ENCODE measurements around the gene ARL3.
"Not testable (repeated sequence)": the region's sequence is repeated elsewhere in the genome, so short reads cannot be mapped to it uniquely, and the experiment has no call there.

ARL3 gene

GRCh38 chr10:102701796-102702195, 12.4 kb downstream of the ARL3 start:
- DNase-seq: no peak

DNA sequence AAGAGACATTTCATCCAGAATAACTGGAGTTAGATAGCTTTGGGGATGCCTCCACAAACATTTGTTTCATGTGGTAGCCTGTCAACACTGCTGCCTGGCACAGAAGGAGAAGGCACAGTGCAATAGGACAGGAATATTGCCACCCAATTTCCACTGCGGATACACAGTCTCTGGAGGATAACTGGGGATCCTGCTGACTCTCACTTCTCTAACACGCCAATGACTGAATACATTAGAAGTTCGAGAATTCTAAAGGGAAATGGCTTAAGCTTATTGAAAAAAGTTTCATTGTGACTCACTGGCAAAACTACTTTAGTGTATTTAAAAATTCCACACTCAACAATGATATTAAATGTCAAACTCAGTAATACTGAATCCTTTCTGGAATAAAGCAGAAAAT, 12.9 kb downstream of the ARL3 start:
- DNase-seq: no peak

DNA sequence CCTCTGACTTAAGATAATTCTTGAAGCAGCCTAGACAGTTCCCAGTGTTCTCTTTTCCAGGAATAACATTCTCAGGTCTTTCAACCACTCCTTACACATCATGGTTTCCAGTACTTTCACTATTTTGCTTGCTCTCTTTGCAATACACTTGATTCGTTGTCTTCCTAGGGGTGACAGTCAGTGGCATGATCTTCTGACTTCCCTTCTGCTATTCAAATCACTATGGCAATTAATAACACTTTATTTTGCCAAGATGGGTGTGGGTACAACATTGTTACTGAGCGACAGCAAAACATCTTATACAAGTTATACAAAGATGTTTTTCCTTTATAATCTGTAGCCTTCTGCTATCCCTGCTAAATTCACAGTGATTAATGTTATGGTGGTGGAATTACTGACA, 15.3 kb downstream of the ARL3 start:
- DNase-seq: no peak

GRCh38 chr10:102696736-102697135, 17.5 kb downstream of the ARL3 start:
- DNase-seq: no peak

DNA sequence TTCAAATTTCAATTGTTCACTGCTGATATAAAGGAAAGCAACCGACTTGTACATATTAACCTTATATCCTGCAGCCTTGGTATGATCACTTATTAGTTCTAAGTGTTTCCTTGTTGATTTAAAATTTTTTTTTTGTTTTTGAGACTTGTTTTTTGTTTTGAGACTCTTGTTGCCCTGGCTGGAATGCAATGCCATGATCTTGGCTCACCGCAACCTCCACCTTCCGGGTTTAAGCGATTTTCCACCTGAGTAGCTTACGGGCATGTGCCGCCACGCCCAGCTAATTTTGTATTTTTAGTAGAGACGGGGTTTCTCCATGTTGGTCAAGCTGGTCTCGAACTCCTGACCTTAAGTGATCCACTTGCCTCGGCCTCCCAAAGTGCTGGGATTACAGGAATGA, 18.8 kb downstream of the ARL3 start:
- not testable (repeated sequence) for DNase-seq

GRCh38 chr10:102691285-102692066, 22.7 kb downstream of the ARL3 start:
- DNase-seq: no peak

GRCh38 chr10:102683736-102684135, 30.5 kb downstream of the ARL3 start:
- no peak for DNase-seq

DNA sequence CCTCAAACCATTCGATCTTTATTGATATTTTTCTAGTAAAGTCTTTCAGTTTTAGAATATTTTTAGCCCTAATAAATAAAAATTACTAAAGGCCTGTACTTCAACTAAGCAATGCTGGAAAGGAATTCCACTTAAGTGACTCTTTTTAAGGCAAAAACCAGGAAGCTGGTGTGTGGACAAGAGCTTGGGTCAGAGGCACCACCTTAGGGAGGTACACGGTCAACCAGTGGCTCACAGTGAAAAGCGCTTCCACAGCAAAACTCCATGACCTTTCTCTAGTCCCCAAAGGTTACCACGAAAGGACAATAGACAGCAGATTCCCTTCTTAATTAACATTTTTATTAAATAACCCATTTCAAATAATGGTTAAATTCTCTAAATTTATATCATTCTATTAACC, 31.2 kb downstream of the ARL3 start:
- DNase-seq: no peak

DNA sequence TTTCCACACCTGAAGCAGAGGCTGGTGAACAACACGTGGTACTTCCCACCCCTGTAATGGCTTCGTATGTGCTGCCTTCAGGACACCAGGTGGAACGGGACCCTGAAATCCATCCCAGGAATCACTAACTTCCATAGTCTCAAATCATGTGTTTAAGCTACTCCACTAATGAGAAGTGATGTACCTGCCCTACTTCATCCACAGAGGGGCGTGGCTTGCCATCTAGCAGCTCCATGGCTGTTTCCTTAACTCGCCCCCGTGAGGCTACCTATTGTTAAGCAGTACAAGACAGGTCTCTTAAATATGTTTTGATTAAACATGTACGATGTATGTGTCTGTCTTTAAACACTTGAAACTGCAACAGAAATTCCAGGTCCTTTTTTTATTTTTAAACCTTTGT, 31.8 kb downstream of the ARL3 start:
- DNase-seq: no peak

DNA sequence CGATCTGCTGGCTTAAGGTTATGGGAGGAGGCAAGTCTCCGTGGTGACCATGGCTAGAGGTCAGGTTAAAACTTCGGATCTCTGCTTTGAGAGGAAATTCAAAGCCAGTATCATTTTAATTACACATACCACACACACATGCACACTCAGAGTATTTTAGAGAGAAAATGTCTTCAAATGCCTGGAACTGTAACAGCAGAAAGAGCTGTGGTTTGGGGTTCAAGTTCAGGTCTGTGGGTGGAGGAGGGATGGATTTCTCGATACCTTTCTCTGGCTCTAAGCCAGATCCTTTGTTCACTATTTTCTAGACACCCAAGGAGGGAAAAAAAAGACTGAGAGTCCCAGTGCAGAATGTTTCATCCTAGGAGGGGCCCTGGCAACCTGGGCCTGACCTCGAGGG, 32.5 kb downstream of the ARL3 start:
- no peak for DNase-seq

GRCh38 chr10:102679596-102679995, 34.6 kb downstream of the ARL3 start:
- DNase-seq: no peak

GRCh38 chr10:102678842-102679289, 35.3 kb downstream of the ARL3 start:
- DNase-seq: peak; percentile 62

GRCh38 chr10:102678068-102678400, 36.2 kb downstream of the ARL3 start:
- DNase-seq: no peak

DNA sequence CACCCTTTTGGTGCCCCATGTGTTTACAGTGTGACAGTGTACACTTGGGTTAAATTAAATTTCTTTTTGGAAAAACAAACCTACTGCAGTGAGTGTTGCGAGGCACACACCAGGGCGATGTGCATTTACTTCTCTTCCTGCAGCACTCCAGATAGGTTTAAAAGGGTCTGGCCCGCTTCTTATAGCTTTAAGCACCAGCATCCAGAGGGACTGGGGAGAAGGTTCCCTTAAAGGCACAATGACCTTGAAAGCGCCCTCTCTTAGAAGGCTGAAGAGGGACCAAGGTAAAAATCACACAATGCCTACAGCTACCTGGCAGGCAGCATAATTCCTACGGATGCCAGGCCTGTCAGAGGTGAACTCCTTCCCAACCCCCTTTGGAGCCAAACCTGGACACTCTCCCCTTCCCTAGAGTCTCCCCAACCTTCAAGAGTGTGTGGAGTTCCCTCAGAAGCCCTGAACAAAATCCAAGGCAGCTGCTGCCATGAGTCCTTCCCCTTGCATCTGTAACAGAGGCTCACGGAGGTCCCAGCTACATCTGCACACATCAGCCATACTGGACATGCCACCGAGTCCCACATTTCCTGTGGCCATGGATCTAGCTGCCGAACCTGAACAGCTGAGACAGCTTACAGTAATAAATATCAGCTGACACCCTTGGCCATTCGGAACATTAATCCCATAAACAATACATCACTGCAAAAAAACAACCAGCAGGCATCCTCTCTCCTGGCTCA, 36.7 kb downstream of the ARL3 start:
- DNase-seq: no peak

DNA sequence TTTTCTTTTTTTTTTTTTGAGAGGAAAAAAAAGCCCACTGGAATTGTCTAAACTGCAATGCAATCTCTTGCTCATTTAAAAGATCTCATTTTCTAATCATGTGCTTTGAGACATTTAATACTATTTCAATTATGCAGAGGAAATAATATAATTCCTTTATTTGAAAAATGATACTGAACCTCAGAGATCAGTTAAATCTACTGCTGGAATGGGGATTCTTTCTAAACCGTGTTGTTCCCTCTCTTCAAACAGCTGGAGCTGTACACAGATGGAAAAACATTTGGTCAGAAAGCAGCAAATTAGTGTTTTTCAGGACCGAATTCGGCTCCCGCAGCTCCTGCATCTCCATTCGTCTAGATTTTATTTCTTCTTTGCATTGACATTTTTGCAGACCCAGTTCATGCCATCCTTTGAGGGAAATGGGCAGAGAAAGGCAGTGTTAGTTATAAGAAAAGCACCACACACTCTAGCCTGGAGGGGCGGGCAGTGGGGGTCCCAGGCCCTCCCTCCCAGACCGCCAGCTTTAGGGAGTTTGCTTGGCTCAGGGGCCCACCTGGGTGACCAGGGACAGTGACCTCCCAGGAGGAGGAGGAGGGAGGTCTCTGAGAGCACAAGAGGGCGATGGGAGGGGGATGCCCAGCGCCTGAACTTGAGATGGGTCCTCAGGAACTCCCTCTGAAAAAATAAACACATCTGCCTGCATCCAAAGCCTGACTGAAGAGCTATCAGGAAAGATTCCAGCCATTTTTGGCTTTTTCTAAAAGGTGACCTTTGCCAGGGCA, 37.5 kb downstream of the ARL3 start:
- no peak for DNase-seq

GRCh38 chr10:102675666-102676533, 38.3 kb downstream of the ARL3 start:
- DNase-seq: peak; percentile 26

DNA sequence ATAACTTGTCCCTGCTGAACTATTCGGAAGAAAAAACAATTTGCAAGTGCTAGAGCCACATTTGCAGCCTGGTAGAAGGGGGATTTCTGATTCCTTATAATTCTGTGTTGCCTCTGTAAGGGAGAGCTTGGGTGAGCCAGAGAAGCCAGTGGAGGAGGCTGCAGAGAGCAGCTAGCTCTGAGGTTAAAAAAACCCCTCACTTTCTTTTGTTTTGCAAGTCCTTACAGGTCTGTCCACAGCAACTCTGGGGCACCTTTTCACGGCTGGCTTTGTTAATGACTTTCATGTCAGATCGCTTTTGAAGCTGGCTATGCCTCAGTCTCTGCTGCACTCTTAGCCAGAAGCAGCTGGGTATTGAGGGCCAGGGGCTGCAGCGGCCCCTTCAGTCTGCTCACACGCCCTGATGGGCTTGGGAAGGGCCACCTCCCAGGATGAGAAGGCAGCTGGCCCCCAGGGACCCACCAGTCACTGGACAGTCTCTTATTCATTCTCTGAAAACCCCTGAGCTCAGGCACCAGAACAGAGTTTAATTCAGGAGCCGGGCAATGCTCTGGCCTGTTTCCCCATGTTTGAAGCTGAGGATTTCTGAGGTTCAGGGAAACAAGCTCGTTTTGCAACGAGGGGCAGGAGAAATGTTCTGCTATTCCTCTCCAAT, 39.1 kb downstream of the ARL3 start:
- no peak for DNase-seq

- peak; percentile 77 for DNase-seq
These were observed 39.6 kb downstream of the ARL3 start for GRCh38 chr10:102674566-102674965.

DNA sequence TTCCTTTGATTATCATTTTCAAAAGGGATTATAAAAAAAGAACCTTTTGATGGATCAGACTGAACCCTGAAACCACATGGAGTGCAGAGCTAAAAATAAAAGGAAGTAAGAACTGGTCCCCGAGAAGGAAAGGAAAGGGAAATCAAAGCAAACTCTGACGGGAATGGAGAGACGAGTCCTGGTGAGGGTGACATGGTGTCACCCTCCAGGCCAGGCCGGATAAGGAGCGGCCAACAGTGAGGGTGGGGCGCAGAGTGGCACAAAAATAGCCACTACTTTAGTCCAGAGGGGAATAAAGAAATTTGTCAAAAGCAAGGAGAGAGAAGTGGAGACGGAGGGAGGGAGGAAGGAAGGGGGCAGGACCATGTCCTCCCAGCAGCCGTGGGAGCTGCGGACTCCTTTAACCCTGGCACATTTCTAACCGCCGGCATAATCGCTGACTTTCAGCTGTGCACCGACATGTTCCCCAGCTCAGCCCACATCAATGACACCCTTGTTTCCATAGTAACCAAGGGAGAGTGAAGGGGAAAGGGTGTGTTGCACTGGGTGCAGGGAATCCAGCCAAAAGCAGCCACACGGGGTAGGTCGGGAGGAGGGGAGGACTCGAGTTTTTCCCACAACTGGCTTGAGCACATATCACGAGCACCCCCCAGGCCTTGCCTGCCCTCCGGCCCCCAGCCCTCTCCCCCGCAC, 40.2 kb downstream of the ARL3 start:
- peak; percentile 98 for DNase-seq

- no peak for DNase-seq
These were observed 40.9 kb downstream of the ARL3 start for GRCh38 chr10:102673236-102673818.

DNA sequence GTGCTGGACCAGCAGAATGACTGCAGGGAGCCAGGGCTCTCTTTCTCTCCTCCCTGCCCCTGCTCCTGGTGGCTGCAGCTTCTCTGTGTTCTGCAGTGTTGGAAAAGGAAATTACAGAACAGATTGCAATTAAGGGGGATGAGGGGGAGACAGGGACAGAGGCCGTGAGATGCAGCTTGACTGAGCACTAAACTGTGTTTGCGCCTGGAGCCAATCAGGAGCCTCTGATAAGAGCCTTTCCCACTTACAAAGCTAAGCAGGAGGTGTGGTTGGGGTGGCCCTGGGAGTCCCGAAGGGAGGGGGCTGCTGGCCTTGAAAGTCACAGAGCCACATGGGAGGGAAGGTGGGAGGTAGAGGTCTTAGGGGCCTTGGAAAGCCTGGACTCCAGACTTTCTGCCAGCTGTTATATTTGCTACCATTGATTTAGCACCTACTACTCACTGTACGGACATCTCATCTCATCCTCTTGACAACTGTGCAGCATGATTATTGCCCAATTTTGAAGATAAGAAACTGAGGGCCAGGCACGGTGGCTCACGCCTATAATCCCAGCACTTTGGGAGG, 43.2 kb downstream of the ARL3 start:
- peak; percentile 69 for DNase-seq

Data from hematopoietic multipotent progenitor cell treated with erythropoietin and hydrocortisone succinate and interleukin-3 and kit ligand, for 8 days (in vitro differentiated cells).